Keratinocyte (primary cell): ENCODE results near the gene EMC10. TPM values are rescaled to one million over a fixed set of nuclear protein-coding genes. Genes with fewer than 3 reads are reported as not detected.

Experiments
- DNase-seq: peaks from one replicate; pipeline ENCODE4 v3.0.0-alpha.2; 2011; ENCODE audit warnings: low read depth, missing footprints, low spot score
- FAIRE-seq: peaks from 2 replicates; lab custom pipeline; 2011; peaks lifted over from hg19 to GRCh38; lab: Jason Lieb, UNC
- H2AFZ ChIP-seq: 2 replicates; pipeline ENCODE4 v1.6.0; 2012; ENCODE audit warnings: low read length, control low read depth, inconsistent platforms; ENCODE audit not compliant: control insufficient read depth
- H3K27ac ChIP-seq: 2 replicates; pipeline ENCODE4 v1.5.1; 2011; ENCODE audit warnings: low read length; ENCODE audit not compliant: control insufficient read depth, insufficient read depth
- H3K27me3 ChIP-seq: 3 replicates; pipeline ENCODE4 v1.6.0; 2011; ENCODE audit warnings: low read length; ENCODE audit not compliant: control insufficient read depth, insufficient read depth; ENCODE audit errors: extremely low read depth
- H3K36me3 ChIP-seq, 2 experiments: 2 replicates in 1 of 2; 3 replicates in 1 of 2; pipeline ENCODE4 v1.5.1; 2011; ENCODE audit warnings: low read length in 2 of 2, mild to moderate bottlenecking in 1 of 2; ENCODE audit not compliant: control insufficient read depth in 2 of 2, insufficient read depth in 2 of 2; ENCODE audit errors: extremely low read depth in 1 of 2
- H3K4me1 ChIP-seq: 3 replicates; pipeline ENCODE4 v1.5.1; 2011; ENCODE audit warnings: low read length; ENCODE audit not compliant: control insufficient read depth, insufficient read depth; ENCODE audit errors: extremely low read depth
- H3K4me2 ChIP-seq: 3 replicates; pipeline ENCODE4 v1.6.0; 2011; ENCODE audit warnings: low read depth, low read length; ENCODE audit not compliant: control insufficient read depth, insufficient read depth; ENCODE audit errors: extremely low read depth
- H3K4me3 ChIP-seq, 3 experiments: fragments of 200-600 bp in 1 of 3; sonication (generic) in 1 of 3; 2 replicates in 2 of 3; 3 replicates in 1 of 3; pipeline ENCODE4 v1.5.1; 2011 to 2016; ENCODE audit warnings: low read length in 3 of 3, mild to moderate bottlenecking in 3 of 3, control low read depth in 2 of 3, inconsistent platforms in 1 of 3, low read depth in 1 of 3, mixed read lengths in 1 of 3, mixed run types in 1 of 3, moderate library complexity in 1 of 3; ENCODE audit not compliant: control insufficient read depth in 2 of 3, insufficient read depth in 2 of 3; ENCODE audit errors: extremely low read depth in 1 of 3
- H3K79me2 ChIP-seq: 2 replicates; pipeline ENCODE4 v1.6.0; 2012; ENCODE audit warnings: low read length; ENCODE audit not compliant: control insufficient read depth, insufficient read depth
- H3K9ac ChIP-seq: 3 replicates; pipeline ENCODE4 v1.6.0; 2011; ENCODE audit warnings: low read length; ENCODE audit not compliant: control insufficient read depth, insufficient read depth; ENCODE audit errors: extremely low read depth
- H3K9me1 ChIP-seq: 3 replicates; pipeline ENCODE4 v1.6.0; 2011; ENCODE audit warnings: low read length; ENCODE audit not compliant: control insufficient read depth, insufficient read depth; ENCODE audit errors: extremely low read depth
- H3K9me3 ChIP-seq: 2 replicates; pipeline ENCODE4 v1.5.1; 2012; ENCODE audit warnings: low read depth, low read length; ENCODE audit not compliant: control insufficient read depth
- H4K20me1 ChIP-seq: 3 replicates; pipeline ENCODE4 v1.6.0; 2011; ENCODE audit warnings: low read length; ENCODE audit not compliant: control insufficient read depth, insufficient read depth; ENCODE audit errors: extremely low read depth
- EZH2 ChIP-seq: IDR thresholded peaks from one replicate; pipeline ENCODE4 v1.6.1; 2012; ENCODE audit warnings: inconsistent platforms, mild to moderate bottlenecking, low read length, moderate library complexity
- dilution Hi-C: fragments of 300-500 bp; cut with MboI; formaldehyde crosslinking; loops from one replicate; pipeline ENCODE4 v1.7.0; 2020; ENCODE audit warnings: low sequenced_read_pairs; ENCODE audit not compliant: extremely low pct_ligation_motif_present
- polyA plus RNA-seq, 5 experiments: library from polyadenylated mRNA; depleted of rRNA in 3 of 5; stranded (reverse) in 3 of 5; stranded (forward) in 1 of 5; unstranded in 1 of 5; fragments of >200 nt; gene quantifications; 1 replicate in 1 of 5; 2 replicates in 3 of 5; 3 replicates in 1 of 5; pipeline versions ENCODE4 v1.2.1 to v1.2.3, GENCODE V29; 2011 to 2012; ENCODE audit warnings: missing spikeins in 2 of 5, low read depth in 1 of 5, low replicate concordance in 1 of 5
- TF ChIP-seq, protein P1 (sequence below), 3 experiments: IDR thresholded peaks in 1 of 3; conservative IDR thresholded peaks in 1 of 3; optimal IDR thresholded peaks in 1 of 3; 2 replicates in 2 of 3; 3 replicates in 1 of 3; pipeline versions ENCODE3 to v1.5.1; 2011; ENCODE audit warnings: low read length in 3 of 3, mild to moderate bottlenecking in 3 of 3, moderate library complexity in 2 of 3, control low read depth in 1 of 3, inconsistent platforms in 1 of 3; ENCODE audit not compliant: insufficient read depth in 2 of 3; ENCODE audit errors: extremely low read depth in 1 of 3

Gene EMC10
- polyA plus RNA-seq, 1 donor (not counting 4 experiments of a cell fraction or from before 2014, with no cell fraction given), result 26.7 TPM

DNA sequence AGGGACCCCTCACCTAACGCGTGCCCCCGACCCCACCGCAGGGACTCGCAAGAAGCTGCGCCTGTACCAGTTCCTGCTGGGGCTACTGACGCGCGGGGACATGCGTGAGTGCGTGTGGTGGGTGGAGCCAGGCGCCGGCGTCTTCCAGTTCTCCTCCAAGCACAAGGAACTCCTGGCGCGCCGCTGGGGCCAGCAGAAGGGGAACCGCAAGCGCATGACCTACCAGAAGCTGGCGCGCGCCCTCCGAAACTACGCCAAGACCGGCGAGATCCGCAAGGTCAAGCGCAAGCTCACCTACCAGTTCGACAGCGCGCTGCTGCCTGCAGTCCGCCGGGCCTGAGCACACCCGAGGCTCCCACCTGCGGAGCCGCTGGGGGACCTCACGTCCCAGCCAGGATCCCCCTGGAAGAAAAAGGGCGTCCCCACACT, 48.3 kb upstream of the EMC10 start:
- Histone ChIP-seq H3K9me3 (no peaks in the 10 kb centered on the region), H3K79me2 (no peaks in the 10 kb centered on the region), H3K4me1 (peaks cover 9% of the 10 kb centered on the region), H2AFZ (peak overlapping the region; percentile 72), H3K4me2 (peak overlapping the region; percentile 66), H3K27ac (no peak overlapping the region), H4K20me1 (no peaks in the 10 kb centered on the region), H3K27me3 (peaks cover 9% of the 10 kb centered on the region), H3K9ac (peak overlapping the region; percentile 15), H3K36me3 (no peaks in the 10 kb centered on the region), H3K9me1 (no peaks in the 10 kb centered on the region), H3K4me3 (peak overlapping the region; percentile 18 to 59 (median 32))
- no peak for FAIRE-seq
- DNase-seq, result no peak
- dilution Hi-C loops, result no loop called here
- TF ChIP-seq, protein P1, sequence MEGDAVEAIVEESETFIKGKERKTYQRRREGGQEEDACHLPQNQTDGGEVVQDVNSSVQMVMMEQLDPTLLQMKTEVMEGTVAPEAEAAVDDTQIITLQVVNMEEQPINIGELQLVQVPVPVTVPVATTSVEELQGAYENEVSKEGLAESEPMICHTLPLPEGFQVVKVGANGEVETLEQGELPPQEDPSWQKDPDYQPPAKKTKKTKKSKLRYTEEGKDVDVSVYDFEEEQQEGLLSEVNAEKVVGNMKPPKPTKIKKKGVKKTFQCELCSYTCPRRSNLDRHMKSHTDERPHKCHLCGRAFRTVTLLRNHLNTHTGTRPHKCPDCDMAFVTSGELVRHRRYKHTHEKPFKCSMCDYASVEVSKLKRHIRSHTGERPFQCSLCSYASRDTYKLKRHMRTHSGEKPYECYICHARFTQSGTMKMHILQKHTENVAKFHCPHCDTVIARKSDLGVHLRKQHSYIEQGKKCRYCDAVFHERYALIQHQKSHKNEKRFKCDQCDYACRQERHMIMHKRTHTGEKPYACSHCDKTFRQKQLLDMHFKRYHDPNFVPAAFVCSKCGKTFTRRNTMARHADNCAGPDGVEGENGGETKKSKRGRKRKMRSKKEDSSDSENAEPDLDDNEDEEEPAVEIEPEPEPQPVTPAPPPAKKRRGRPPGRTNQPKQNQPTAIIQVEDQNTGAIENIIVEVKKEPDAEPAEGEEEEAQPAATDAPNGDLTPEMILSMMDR (optimal IDR thresholded peaks at IDR 0.05 in 1 of 3, IDR thresholded peaks at IDR 0.05 in 1 of 3, conservative IDR thresholded peaks at IDR 0.05 in 1 of 3; ENCODE audit: extremely low read depth in 1 of 3, insufficient read depth in 2 of 3, low read length in 3 of 3), result no peak
- TF ChIP-seq EZH2, result no peak

DNA sequence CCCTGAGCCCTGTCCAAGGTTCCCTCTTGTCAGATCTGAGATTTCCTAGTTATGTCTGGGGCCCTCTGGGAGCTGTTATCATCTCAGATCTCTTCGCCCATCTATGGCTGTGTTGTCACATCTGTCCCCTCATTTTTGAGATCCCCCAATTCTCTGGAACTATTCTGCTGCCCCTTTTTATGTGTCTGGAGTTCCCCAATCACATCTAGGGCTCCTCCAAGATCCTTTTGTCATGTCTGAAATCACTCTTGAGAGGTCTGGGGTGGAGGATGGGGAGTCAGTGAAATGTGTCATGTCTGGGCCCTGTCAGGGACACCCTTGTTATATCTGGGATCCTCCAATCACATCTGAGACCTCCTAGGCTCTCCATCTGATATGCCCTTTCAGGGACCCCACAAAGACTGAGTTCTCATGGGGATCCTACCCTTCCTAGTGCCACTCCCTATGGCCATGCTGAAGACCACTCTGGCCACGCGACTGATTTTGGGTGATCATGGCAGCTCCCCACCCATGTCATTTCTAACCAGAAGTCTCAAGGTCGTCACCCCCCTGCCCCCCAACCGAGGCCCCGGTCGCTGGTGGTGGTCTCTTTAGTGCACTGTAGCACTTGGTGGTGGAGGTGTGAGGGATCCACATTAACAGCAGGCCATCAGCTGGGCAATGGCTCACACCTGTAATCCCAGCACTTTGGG, 47.4 kb upstream of the EMC10 start:
- Histone ChIP-seq H3K4me3 (no peak overlapping the region), H3K9me1 (no peaks in the 10 kb centered on the region), H3K9me3 (no peaks in the 10 kb centered on the region), H3K9ac (no peak overlapping the region), H3K4me2 (no peak overlapping the region), H3K27me3 (peaks cover 11% of the 10 kb centered on the region), H3K27ac (no peak overlapping the region), H2AFZ (no peak overlapping the region), H3K36me3 (no peaks in the 10 kb centered on the region), H3K79me2 (no peaks in the 10 kb centered on the region), H4K20me1 (no peaks in the 10 kb centered on the region), H3K4me1 (peaks cover 9% of the 10 kb centered on the region)
- DNase-seq, result no peak
- no peak for FAIRE-seq
- dilution Hi-C loops, result no loop called here
- no peak for TF ChIP-seq EZH2
- TF ChIP-seq, protein P1 (optimal IDR thresholded peaks at IDR 0.05 in 1 of 3, IDR thresholded peaks at IDR 0.05 in 1 of 3, conservative IDR thresholded peaks at IDR 0.05 in 1 of 3; ENCODE audit: extremely low read depth in 1 of 3, insufficient read depth in 2 of 3, low read length in 3 of 3), result no peak
